BE2C (cell line): ENCODE data around the gene AMACR.

Experiments
- DNase-seq: peaks from one replicate; pipeline ENCODE4 v3.0.0-alpha.2; 2020
- H3K27me3 ChIP-seq: fragments of 250-450 bp; sonication (Bioruptor Pico); 2 replicates; pipeline ENCODE4 v1.5.1; 2020; ENCODE audit warnings: mild to moderate bottlenecking
- H3K36me3 ChIP-seq: fragments of 250-450 bp; sonication (Bioruptor Pico); 2 replicates; pipeline ENCODE4 v1.5.1; 2020; ENCODE audit warnings: mild to moderate bottlenecking
- H3K4me1 ChIP-seq: fragments of 250-450 bp; sonication (Bioruptor Pico); 2 replicates; pipeline ENCODE4 v1.5.1; 2020
- H3K4me3 ChIP-seq: 2 replicates; pipeline ENCODE4 v1.5.1; 2011; ENCODE audit warnings: low read depth, low read length
- H3K9me3 ChIP-seq: fragments of 250-450 bp; sonication (Bioruptor Pico); 2 replicates; pipeline ENCODE4 v1.5.1; 2020
- CTCF ChIP-seq: IDR thresholded peaks from 2 replicates; pipeline ENCODE4 v1.5.1; 2012; ENCODE audit warnings: mild to moderate bottlenecking, low read depth, low read length

AMACR gene

GRCh38 chr5:34022121-34022705, 14.4 kb upstream of the AMACR start:
- Histone ChIP-seq H3K4me3 (no peak overlapping the region), H3K4me1 (no peaks in the 10 kb centered on the region; the same call in 1 of the 2 replicates), H3K27me3 (no peaks in the 10 kb centered on the region), H3K9me3 (no peaks in the 10 kb centered on the region), H3K36me3 (no peaks in the 10 kb centered on the region)
- TF ChIP-seq CTCF, result no peak
- DNase-seq, result no peak

- H3K27me3 ChIP-seq, result no peaks in the 10 kb centered on the region
- no peaks in the 10 kb centered on the region; the same call in 1 of the 2 replicates for H3K4me1 ChIP-seq
- no peak for TF ChIP-seq CTCF
- DNase-seq, result no peak
- no peaks in the 10 kb centered on the region for H3K36me3 ChIP-seq
- no peaks in the 10 kb centered on the region for H3K9me3 ChIP-seq
- no peak overlapping the region for H3K4me3 ChIP-seq
These were observed 13.5 kb upstream of the AMACR start for GRCh38 chr5:34021334-34021733.

- no peak for TF ChIP-seq CTCF
- Histone ChIP-seq H3K4me1 (no peaks in the 10 kb centered on the region; the same call in 1 of the 2 replicates), H3K27me3 (no peaks in the 10 kb centered on the region), H3K4me3 (no peak overlapping the region), H3K9me3 (no peaks in the 10 kb centered on the region), H3K36me3 (no peaks in the 10 kb centered on the region)
- no peak for DNase-seq
These were observed 12.9 kb upstream of the AMACR start for GRCh38 chr5:34020726-34021125.

- H3K9me3 ChIP-seq, result no peaks in the 10 kb centered on the region
- no peak overlapping the region for H3K4me3 ChIP-seq
- no peak for DNase-seq
- no peaks in the 10 kb centered on the region; the same call in 1 of the 2 replicates for H3K4me1 ChIP-seq
- TF ChIP-seq CTCF, result no peak
- no peaks in the 10 kb centered on the region for H3K36me3 ChIP-seq
- H3K27me3 ChIP-seq, result no peaks in the 10 kb centered on the region; the same call in 1 of the 2 replicates
These were observed 9.4 kb upstream of the AMACR start for GRCh38 chr5:34017254-34017653.

GRCh38 chr5:34016750-34017149, 8.9 kb upstream of the AMACR start:
- TF ChIP-seq CTCF, result no peak
- no peak for DNase-seq
- Histone ChIP-seq H3K9me3 (no peaks in the 10 kb centered on the region), H3K4me1 (no peaks in the 10 kb centered on the region; the same call in 1 of the 2 replicates), H3K36me3 (no peaks in the 10 kb centered on the region), H3K4me3 (no peak overlapping the region), H3K27me3 (no peaks in the 10 kb centered on the region; the same call in 1 of the 2 replicates)

- DNase-seq, result no peak
- no peak for TF ChIP-seq CTCF
- H3K4me3 ChIP-seq, result no peak overlapping the region
- no peaks in the 10 kb centered on the region for H3K36me3 ChIP-seq
- no peaks in the 10 kb centered on the region; the same call in 1 of the 2 replicates for H3K27me3 ChIP-seq
- no peaks in the 10 kb centered on the region for H3K9me3 ChIP-seq
- no peaks in the 10 kb centered on the region for H3K4me1 ChIP-seq
These were observed 8.4 kb upstream of the AMACR start for GRCh38 chr5:34016222-34016621.
